ENCODE measurements around the gene RBL2. TPM values are rescaled to one million over a fixed set of nuclear protein-coding genes. Genes with fewer than 3 reads are reported as not detected.

Gene RBL2
- total and polyA plus RNA-seq, 9 of the 15 experiments (the other 6 are each of a cell fraction or from before 2014, with no cell fraction given) = 7.8 to 76.3 (median 28.5) TPM

DNA sequence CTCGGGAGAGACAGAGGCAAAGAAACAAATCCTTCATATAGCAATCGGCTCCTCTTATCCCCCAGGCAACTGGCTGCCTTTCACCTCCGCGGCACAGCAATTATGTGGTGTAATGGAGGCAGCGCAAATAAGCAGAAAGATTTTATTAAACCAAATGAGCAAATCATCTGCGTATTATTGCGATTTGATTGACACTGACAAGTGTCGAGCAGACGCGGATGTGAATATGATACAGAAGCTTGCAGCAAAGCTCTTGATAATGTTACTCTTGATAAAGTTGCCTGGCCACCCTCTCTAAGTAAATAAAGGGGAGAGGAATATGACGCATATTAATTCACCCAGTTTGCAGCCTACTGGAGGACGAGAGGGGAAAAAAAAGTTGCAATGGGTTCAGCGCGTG lies 95.2 kb downstream of the RBL2 start (continued):
- TF ChIP-seq, protein P1, sequence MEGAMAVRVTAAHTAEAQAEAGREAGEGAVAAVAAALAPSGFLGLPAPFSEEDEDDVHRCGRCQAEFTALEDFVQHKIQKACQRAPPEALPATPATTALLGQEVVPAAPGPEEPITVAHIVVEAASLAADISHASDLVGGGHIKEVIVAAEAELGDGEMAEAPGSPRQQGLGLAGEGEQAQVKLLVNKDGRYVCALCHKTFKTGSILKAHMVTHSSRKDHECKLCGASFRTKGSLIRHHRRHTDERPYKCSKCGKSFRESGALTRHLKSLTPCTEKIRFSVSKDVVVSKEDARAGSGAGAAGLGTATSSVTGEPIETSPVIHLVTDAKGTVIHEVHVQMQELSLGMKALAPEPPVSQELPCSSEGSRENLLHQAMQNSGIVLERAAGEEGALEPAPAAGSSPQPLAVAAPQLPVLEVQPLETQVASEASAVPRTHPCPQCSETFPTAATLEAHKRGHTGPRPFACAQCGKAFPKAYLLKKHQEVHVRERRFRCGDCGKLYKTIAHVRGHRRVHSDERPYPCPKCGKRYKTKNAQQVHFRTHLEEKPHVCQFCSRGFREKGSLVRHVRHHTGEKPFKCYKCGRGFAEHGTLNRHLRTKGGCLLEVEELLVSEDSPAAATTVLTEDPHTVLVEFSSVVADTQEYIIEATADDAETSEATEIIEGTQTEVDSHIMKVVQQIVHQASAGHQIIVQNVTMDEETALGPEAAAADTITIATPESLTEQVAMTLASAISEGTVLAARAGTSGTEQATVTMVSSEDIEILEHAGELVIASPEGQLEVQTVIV (CRISPR knock-in tag; IDR thresholded peaks at IDR 0.05; ENCODE audit: borderline replicate concordance) = no peak
- TF ChIP-seq KDM1A (IDR thresholded peaks at IDR 0.05) (no peak), SOX6 (IDR thresholded peaks at IDR 0.05) (no peak)

DNA sequence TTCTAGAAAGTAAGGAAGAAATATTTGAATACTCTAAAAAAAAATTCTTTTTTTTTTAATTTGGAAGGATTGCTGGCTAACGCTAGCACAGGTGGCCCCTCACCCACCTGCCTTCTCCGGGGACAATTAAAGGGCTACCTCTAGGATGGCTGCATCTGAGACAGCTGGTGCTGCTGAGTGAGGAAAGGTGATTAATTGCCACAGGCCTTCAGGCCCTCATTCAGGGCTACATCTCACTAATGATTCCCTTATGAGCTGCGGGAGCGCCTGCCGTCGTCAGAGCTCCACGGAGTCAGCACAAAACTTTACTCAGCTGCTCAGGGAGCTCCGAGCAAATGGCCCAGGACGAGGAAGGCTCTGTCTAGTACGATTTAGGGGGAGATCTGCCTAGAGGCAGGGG lies 95.8 kb downstream of the RBL2 start:
- 2% methylated on average over 10 of the region's 10 CpGs for WGBS (ENCODE audit: insufficient coverage, low coverage, missing lambda C conversion rate)
- no TSS peak for BruUV-seq (replicated peaks)
- Histone ChIP-seq H3K36me3 (ENCODE audit: control insufficient read depth, insufficient read depth, low read length) (no peaks in the 10 kb centered on the region), H3K79me2 (ENCODE audit: control insufficient read depth, insufficient read depth, low read length) (no peaks in the 10 kb centered on the region), H3K9me1 (ENCODE audit: control insufficient read depth, insufficient read depth, low read length) (no peaks in the 10 kb centered on the region), H3K4me2 (ENCODE audit: insufficient read depth, low read length) (no peak overlapping the region), H2AFZ (ENCODE audit: low read depth, low read length) (no peak overlapping the region), H3K27ac (ENCODE audit: extremely low read depth, low read depth, low read length) (no peak overlapping the region), H3K27me3 (ENCODE audit: control insufficient read depth in 2 of 2, insufficient read depth in 2 of 2, low read length in 2 of 2) (peaks cover 26 to 37% of the 10 kb centered on the region in 2 experiments; a peak in 3 of 5 replicates), H3K9ac (ENCODE audit: insufficient read depth in 1 of 2, low read depth in 2 of 2, low read length in 2 of 2) (no peak overlapping the region), H3K9me3 (replicated peaks; ENCODE audit: control insufficient read depth, insufficient read depth, low read depth, low read length) (no peaks in the 10 kb centered on the region), H3K4me3 (no peak overlapping the region), H3K4me1 (replicated peaks in 1 of 2; ENCODE audit: control insufficient read depth in 2 of 2, insufficient read depth in 2 of 2, low read length in 2 of 2) (no peaks in the 10 kb centered on the region), H4K20me1 (replicated peaks; ENCODE audit: control insufficient read depth, insufficient read depth, low read length) (no peaks in the 10 kb centered on the region)
- POLR2A ChIA-PET = interaction anchor here (0.6 to 0.9 kb wide), 2 partner anchors 27 to 193 kb away, joined by 3 to 5 read pairs; partner anchors contain the start of gene AKTIP
- ATAC-seq (no peak), FAIRE-seq (no peak), DNase-seq (ENCODE audit: extremely low read depth in 1 of 4, low spot score in 3 of 4) (no peak)
- intact Hi-C loops (cut with micrococcal nuclease) (no loop called here), in situ Hi-C loops (cut with MboI) (no loop called here)
- CTCF ChIA-PET (ENCODE audit: low intra/inter-chr PET ratio) = no interaction called here
- TF ChIP-seq RBM15 (IDR thresholded peaks at IDR 0.05; ENCODE audit: insufficient read depth, low read length) (no peak), NR2C1 (IDR thresholded peaks at IDR 0.05) (no peak), NR2C1 (tag; IDR thresholded peaks at IDR 0.05) (0 out of 2 replicates have a peak, but pooled peaks have one; percentile 20), EZH2 (IDR thresholded peaks at IDR 0.05; ENCODE audit: borderline replicate concordance, low read depth, low read length) (no peak)
- TF ChIP-seq, protein P2, sequence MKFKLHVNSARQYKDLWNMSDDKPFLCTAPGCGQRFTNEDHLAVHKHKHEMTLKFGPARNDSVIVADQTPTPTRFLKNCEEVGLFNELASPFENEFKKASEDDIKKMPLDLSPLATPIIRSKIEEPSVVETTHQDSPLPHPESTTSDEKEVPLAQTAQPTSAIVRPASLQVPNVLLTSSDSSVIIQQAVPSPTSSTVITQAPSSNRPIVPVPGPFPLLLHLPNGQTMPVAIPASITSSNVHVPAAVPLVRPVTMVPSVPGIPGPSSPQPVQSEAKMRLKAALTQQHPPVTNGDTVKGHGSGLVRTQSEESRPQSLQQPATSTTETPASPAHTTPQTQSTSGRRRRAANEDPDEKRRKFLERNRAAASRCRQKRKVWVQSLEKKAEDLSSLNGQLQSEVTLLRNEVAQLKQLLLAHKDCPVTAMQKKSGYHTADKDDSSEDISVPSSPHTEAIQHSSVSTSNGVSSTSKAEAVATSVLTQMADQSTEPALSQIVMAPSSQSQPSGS (CRISPR knock-in tag; IDR thresholded peaks at IDR 0.05) = no peak
